HG03354 (cell line): ENCODE results near the gene SMOC2.
"Not testable (repeated sequence)": the region's sequence is repeated elsewhere in the genome, so short reads cannot be mapped to it uniquely, and the experiment has no call there.

Experiments
- ATAC-seq: cut with Tn5 transposase; IDR thresholded peaks from one replicate; pipeline ENCODE4 v1.9.1; 2021; ENCODE audit warnings: mild to moderate bottlenecking; ENCODE audit not compliant: unreplicated experiment, poor library complexity, severe bottlenecking

SMOC2 gene

DNA sequence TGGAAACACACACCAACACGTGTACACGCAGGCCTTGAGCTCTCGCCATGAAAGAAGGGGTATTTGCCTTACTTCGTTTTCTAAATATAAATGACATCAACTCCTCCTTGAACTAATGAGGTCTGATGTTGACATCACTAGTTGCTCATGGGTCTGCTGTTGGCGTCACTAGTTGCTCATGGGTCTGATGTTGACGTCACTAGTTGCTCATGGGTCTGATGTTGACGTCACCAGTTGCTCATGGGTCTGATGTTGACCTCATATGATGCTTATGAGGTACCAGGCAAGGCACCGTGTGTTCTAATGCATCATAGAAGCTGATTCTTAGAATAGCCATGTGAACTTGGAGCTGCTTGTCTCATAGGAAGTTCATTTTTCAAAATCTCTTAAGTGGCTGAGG lies 116.5 kb downstream of the SMOC2 start:
- no peak for ATAC-seq

DNA sequence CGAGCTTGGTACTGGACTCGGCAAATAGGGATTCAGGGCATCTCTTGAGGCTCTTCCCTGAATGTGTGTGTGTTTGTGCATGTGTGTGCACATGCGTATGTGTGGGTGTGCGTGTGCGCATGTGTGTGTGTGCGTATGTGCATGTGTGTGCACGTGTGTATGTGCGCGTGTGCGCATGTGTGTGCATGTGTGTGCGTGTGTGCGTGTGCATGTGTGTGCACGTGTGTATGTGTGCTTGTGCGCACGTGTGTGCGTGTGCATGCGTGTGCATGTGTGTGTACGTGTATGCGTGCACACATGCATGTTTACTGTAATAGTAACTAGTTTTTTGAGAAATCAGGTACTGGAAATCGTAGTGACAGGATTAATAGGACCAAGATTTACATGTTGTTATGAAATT lies 117.7 kb downstream of the SMOC2 start:
- ATAC-seq = no peak

DNA sequence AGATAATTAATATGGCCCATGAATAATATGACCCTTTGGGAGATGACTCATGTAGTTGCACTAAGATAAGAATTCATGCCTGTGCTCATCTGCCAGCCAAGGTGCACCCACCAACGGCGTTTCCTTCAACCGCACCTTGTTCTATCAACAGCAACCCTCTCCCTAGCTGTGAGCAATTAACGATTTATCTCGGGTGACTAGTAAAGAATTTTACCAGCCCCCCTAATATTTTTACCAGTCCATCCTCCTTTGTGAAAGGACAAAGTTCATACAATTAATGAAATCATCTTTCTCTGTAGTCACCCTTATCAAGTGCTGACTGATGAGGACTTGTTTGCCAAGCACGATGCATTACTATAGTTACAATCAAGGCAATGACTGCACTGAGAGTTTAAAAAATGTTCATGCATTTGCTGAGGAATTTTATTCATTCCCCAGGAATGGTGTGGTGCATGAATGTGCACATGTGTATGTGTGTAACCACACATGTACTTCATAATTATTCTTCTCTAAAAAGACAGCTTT lies 118.7 kb downstream of the SMOC2 start:
- ATAC-seq = no peak

- ATAC-seq = no peak
These were observed 119.1 kb downstream of the SMOC2 start for GRCh38 chr6:168560126-168560525.

DNA sequence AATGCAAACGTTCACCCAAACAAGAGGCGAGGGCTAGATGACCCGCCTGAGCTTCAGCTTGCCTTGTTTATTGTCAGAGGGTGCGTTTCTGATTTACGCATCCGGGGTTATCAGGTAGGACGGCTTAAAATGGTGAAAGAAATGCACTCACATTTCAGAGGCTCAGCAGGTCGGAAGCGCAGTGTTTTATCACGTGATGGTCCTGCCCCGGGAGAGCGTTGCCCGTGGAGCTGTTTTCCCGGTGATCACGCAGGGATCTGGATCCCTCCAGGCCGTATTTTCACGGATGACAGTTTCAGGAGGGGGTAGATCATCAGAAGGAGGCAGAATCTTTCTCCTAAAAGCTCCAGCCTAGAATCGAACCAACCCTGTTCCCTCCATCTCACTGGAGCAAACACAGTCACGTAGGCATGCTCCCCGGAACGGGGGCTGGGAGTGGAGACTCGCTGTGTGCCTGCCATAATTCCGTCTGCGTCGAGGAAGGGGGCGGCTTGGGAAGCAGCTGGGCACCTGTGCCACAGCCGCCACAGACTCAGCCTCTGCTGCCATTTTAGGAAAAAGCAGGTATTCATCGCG lies 121.7 kb downstream of the SMOC2 start:
- no peak for ATAC-seq

GRCh38 chr6:168563656-168564055 lies 122.7 kb downstream of the SMOC2 start:
- ATAC-seq = no peak

- ATAC-seq = no peak
These were observed 124.1 kb downstream of the SMOC2 start for GRCh38 chr6:168565112-168565511.

GRCh38 chr6:168570211-168570610 lies 129.2 kb downstream of the SMOC2 start:
- ATAC-seq = no peak

GRCh38 chr6:168571268-168571667 lies 130.3 kb downstream of the SMOC2 start:
- no peak for ATAC-seq

GRCh38 chr6:168573276-168573835 lies 132.4 kb downstream of the SMOC2 start:
- not testable (repeated sequence) for ATAC-seq

DNA sequence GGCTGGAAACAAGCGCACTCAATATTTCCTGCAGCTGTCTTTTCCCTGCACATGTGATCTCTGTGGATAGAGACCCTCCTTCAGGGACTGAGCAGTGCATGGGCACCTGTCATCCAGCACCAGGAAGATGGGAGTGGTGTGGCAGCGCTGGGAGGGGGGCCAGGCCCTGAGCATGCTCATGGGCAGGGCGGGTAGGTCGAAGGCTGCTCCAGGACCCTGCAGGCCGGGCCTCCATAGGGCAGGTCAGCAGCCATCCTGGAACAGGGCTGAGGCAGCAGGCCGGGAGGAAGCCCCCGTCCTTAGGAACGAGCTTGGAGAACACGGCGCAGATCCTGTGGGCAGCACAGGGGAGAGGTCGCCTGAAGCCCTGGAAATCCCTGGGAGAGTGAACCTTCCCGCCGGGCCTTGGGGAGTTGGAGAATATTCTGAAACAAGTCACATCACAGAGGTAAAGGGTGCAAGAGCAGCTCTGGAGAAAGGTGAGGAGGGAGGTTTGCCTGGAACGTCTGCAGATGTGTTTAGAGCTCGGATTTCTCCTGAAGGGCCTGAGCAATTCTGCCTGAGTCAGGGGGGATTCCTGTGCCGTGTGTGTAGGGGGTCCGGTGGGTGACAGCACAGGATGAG lies 133.2 kb downstream of the SMOC2 start:
- ATAC-seq = no peak

- ATAC-seq = no peak
These were observed 133.8 kb downstream of the SMOC2 start for GRCh38 chr6:168574699-168575195.

- no peak for ATAC-seq
These were observed 134.5 kb downstream of the SMOC2 start for GRCh38 chr6:168575346-168576098.

DNA sequence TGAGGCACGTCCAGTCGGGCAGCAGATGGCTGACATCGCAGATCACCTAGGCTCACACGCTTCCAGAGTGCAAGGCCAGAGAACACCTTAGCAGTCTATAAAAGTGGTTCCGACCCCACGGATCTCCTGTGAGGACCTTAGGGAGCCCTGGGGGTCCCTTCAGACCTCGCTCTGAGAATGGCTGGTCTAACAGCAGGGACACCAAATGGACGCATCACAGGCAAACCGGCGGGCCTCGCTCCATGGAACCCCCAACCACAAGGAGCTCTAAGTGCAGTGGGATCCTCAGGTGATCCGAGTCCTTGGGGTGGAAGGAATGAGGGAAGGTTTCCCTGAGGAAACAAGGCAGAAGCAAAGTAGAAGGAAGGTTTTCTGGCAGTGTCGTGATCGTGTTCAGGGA lies 135.4 kb downstream of the SMOC2 start:
- no peak for ATAC-seq

DNA sequence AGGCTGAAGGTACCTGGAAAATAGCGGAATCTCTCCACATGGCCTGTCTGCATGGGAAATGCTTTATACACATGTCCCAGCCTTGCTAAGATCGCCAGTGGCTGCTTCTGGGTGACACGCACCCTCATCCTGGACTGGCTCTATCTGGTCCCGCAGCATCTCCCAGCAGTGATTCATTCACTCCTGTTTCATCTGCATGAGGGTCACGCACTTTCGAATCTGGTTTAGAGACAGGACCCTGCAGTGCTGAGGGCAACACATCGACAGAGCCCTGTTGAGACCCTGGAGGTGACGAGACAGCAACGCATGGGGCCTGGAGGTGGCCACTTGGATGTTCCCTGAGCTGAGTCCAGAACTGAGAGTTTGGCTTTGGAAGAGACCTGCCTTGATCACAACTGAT lies 136.5 kb downstream of the SMOC2 start:
- ATAC-seq = no peak

GRCh38 chr6:168578036-168578435 lies 137.1 kb downstream of the SMOC2 start:
- ATAC-seq = no peak

- no peak for ATAC-seq
These were observed 140.3 kb downstream of the SMOC2 start for GRCh38 chr6:168581236-168581635.

DNA sequence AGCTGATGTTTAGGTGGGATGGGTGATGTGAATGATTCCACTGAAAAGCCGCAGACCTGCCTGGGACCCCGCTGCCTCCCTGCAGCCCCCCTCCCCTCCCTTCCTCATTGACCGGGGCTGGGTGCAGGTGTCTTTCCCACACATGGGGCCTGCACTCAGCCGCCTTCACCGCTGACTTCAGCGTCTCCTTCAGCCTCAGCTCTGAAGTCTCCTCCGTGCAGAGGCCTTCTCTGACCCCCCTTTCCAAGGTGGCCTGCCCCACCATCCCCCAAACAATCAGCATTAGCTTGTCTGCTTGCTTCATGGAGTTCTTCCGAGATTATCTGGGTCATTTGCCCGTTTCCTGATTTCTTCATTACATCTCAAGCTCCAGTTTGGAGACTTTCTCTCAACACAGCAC lies 140.7 kb downstream of the SMOC2 start:
- ATAC-seq = no peak

- ATAC-seq = no peak
These were observed 141.6 kb downstream of the SMOC2 start for GRCh38 chr6:168582571-168582981.

DNA sequence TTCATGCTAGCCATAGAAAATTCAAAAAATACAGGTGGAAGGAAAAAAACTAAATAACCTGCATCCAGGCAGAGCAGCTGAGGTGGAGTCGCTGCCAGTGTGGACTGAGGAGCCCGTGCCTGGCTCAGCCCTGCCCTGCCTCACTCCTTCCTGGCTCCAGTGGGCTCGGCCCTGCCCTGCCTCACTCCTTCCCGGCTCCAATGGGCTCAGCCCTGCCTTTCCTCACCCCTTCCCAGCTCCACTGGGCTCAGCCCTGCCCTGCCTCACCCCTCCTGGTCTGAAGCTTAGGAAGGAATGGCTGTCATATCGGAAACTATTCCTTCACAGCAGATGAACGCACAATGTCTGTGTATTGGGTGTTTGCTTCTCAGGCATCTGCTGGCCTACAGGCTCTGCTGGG lies 142.1 kb downstream of the SMOC2 start:
- ATAC-seq = no peak
